Natural killer cell (primary cell): ENCODE measurements around the gene GALNT3. TPM values are rescaled to one million over a fixed set of nuclear protein-coding genes. Genes with fewer than 3 reads are reported as not detected.

Experiments
- ATAC-seq, 3 donors: fragments of 150-1000 bp in 2 of 3; fragments of 200-7000 bp in 1 of 3; cut with Tn5 transposase; 1 replicate in 1 of 3; 2 replicates in 2 of 3; pipeline ENCODE4 v1.10.0; 2021; ENCODE audit warnings: mild to moderate bottlenecking in 2 of 3, moderate library complexity in 2 of 3
- DNase-seq, 2 donors: peaks; one replicate each; pipeline versions ENCODE4 v3.0.0 to v3.0.0-alpha.2; 2013 to 2021; ENCODE audit warnings: mixed read lengths in 1 of 2
- H3K27ac ChIP-seq: one replicate; pipeline ENCODE4 v1.5.1; 2013; ENCODE audit warnings: mild to moderate bottlenecking, low read length
- H3K27me3 ChIP-seq: one replicate; pipeline ENCODE4 v1.6.1; 2013; ENCODE audit warnings: low read length; ENCODE audit not compliant: control insufficient read depth, insufficient read depth
- H3K36me3 ChIP-seq: one replicate; pipeline ENCODE4 v1.6.1; 2013; ENCODE audit warnings: low read length; ENCODE audit not compliant: control insufficient read depth, insufficient read depth
- H3K4me1 ChIP-seq: one replicate; pipeline ENCODE4 v1.6.1; 2013; ENCODE audit warnings: low read length; ENCODE audit not compliant: control insufficient read depth, insufficient read depth
- H3K4me3 ChIP-seq: one replicate; pipeline ENCODE4 v1.5.1; 2013; ENCODE audit warnings: low read length
- H3K9me3 ChIP-seq: one replicate; pipeline ENCODE4 v1.6.1; 2013; ENCODE audit warnings: low read length; ENCODE audit not compliant: control insufficient read depth, insufficient read depth
- H3K27ac Mint-ChIP-seq, 2 donors: one replicate each; pipeline ENCODE4 v1.8.0; 2022; ENCODE audit warnings: mild to moderate bottlenecking in 2 of 2, mixed read lengths in 2 of 2, moderate library complexity in 1 of 2
- H3K27me3 Mint-ChIP-seq, 2 donors: one replicate each; pipeline ENCODE4 v1.8.0; 2022; ENCODE audit warnings: low read depth in 2 of 2, mixed read lengths in 2 of 2
- H3K36me3 Mint-ChIP-seq: one replicate; pipeline ENCODE4 v1.8.0; 2022; ENCODE audit warnings: mixed read lengths
- H3K4me1 Mint-ChIP-seq, 2 donors: one replicate each; pipeline ENCODE4 v1.8.0; 2022; ENCODE audit warnings: mixed read lengths in 2 of 2
- H3K4me3 Mint-ChIP-seq: one replicate; pipeline ENCODE4 v1.8.0; 2022; ENCODE audit warnings: mild to moderate bottlenecking, moderate library complexity, mixed read lengths
- H3K9me3 Mint-ChIP-seq, 2 donors: one replicate each; pipeline ENCODE4 v1.8.0; 2022; ENCODE audit warnings: mixed read lengths in 2 of 2
- CTCF ChIP-seq: fragments of 200-600 bp; IDR thresholded peaks from one replicate; pipeline ENCODE4 v1.8.0; 2022; ENCODE audit warnings: antibody characterized with exemption
- WGBS: methylation state at CpG from one replicate; pipeline ENCODE4 v1.1.7; 2013; ENCODE audit warnings: missing lambda C conversion rate; ENCODE audit not compliant: insufficient coverage; 5-methylcytosine and 5-hydroxymethylcytosine counted together
- intact Hi-C: fragments of 100-400 bp; cut with micrococcal nuclease; formaldehyde crosslinking; loops from one replicate; pipeline ENCODE4 v1.14.2; 2022
- total RNA-seq, 4 donors: library from RNA; stranded (reverse); fragments of 120-200 nt in 1 of 4; gene quantifications; one replicate each; pipeline versions ENCODE4 v1.2.3 to v1.2.4, GENCODE V29; 2013 to 2022

The GALNT3 gene
- total RNA-seq, 3 donors from 2014 or later (not counting 1 experiment from before 2014, with no cell fraction given), result 42.9 to 52.7 (median 47.4) TPM

GRCh38 chr2:165746501-165746900, 47.5 kb downstream of the GALNT3 start:
- Histone ChIP-seq H3K4me3 (no peak overlapping the region), H3K27ac (no peak overlapping the region), H3K36me3 (peaks cover 41% of the 10 kb centered on the region), H3K4me1 (no peaks in the 10 kb centered on the region), H3K9me3 (no peaks in the 10 kb centered on the region), H3K27me3 (no peaks in the 10 kb centered on the region)
- no peak overlapping the region for H3K27ac Mint-ChIP-seq
- no peak for TF ChIP-seq CTCF
- no peaks in the 10 kb centered on the region for H3K27me3 Mint-ChIP-seq
- H3K4me1 Mint-ChIP-seq, result peaks cover 10 to 12% of the 10 kb centered on the region in 2 donors
- ATAC-seq, result no peak
- H3K36me3 Mint-ChIP-seq, result peaks cover 15% of the 10 kb centered on the region
- no peak overlapping the region for H3K4me3 Mint-ChIP-seq
- 96% methylated on average over 7 of the region's 8 CpGs for WGBS
- no peaks in the 10 kb centered on the region for H3K9me3 Mint-ChIP-seq
- intact Hi-C loops, result loop anchor here (10.0 kb wide), 1 partner anchor 118 kb away; no protein-coding TSS in a partner anchor
- DNase-seq, result no peak

GRCh38 chr2:165745916-165746315, 48.1 kb downstream of the GALNT3 start:
- Mint-ChIP-seq H3K36me3 (peaks cover 15% of the 10 kb centered on the region), H3K27me3 (no peaks in the 10 kb centered on the region), H3K4me3 (no peak overlapping the region), H3K4me1 (peaks cover 10 to 12% of the 10 kb centered on the region in 2 donors), H3K9me3 (no peaks in the 10 kb centered on the region), H3K27ac (peak overlapping the region; percentile 21 to 41)
- Histone ChIP-seq H3K36me3 (peaks cover 41% of the 10 kb centered on the region), H3K27ac (no peak overlapping the region), H3K27me3 (no peaks in the 10 kb centered on the region), H3K4me3 (no peak overlapping the region), H3K9me3 (no peaks in the 10 kb centered on the region), H3K4me1 (no peaks in the 10 kb centered on the region)
- TF ChIP-seq CTCF, result no peak
- 100% methylated on average over 2 of the region's 2 CpGs for WGBS
- intact Hi-C loops, result loop anchor here (10.0 kb wide), 1 partner anchor 119 kb away; no protein-coding TSS in a partner anchor
- DNase-seq, result no peak
- ATAC-seq, result no peak

- peak in 1 of 3 donors; percentile 21 for ATAC-seq
- no peak overlapping the region for H3K4me3 ChIP-seq
- intact Hi-C loops, result loop anchor here (10.0 kb wide), 1 partner anchor 121 kb away; no protein-coding TSS in a partner anchor
- no peaks in the 10 kb centered on the region for H3K4me1 ChIP-seq
- H3K36me3 ChIP-seq, result peaks cover 28% of the 10 kb centered on the region
- Mint-ChIP-seq H3K27ac (peak overlapping the region; percentile 43 to 59), H3K4me3 (no peak overlapping the region), H3K4me1 (peaks cover 8 to 10% of the 10 kb centered on the region in 2 donors), H3K36me3 (peaks cover 15% of the 10 kb centered on the region), H3K9me3 (no peaks in the 10 kb centered on the region), H3K27me3 (no peaks in the 10 kb centered on the region)
- 17% methylated on average over 1 of the region's 2 CpGs for WGBS
- no peak overlapping the region for H3K27ac ChIP-seq
- no peak for TF ChIP-seq CTCF
- no peak for DNase-seq
- no peaks in the 10 kb centered on the region for H3K27me3 ChIP-seq
- H3K9me3 ChIP-seq, result no peaks in the 10 kb centered on the region
Measured at GRCh38 chr2:165743442-165743841, 50.6 kb downstream of the GALNT3 start.

- Mint-ChIP-seq H3K4me3 (no peak overlapping the region), H3K9me3 (no peaks in the 10 kb centered on the region), H3K4me1 (no peaks in the 10 kb centered on the region), H3K27me3 (peaks cover 14 to 18% of the 10 kb centered on the region in 2 donors), H3K36me3 (no peaks in the 10 kb centered on the region), H3K27ac (no peak overlapping the region)
- Histone ChIP-seq H3K27ac (no peak overlapping the region), H3K4me3 (no peak overlapping the region), H3K4me1 (no peaks in the 10 kb centered on the region), H3K27me3 (no peaks in the 10 kb centered on the region), H3K36me3 (no peaks in the 10 kb centered on the region), H3K9me3 (no peaks in the 10 kb centered on the region)
- ATAC-seq (no peak), DNase-seq (no peak)
- no peak for TF ChIP-seq CTCF
- intact Hi-C loops, result no loop called here
Measured at GRCh38 chr2:165725421-165725820, 68.6 kb downstream of the GALNT3 start.
